DMS79 (cell line): ENCODE data around the gene RABGAP1L.

Experiments used
- DNase-seq: peaks from one replicate; lab custom pipeline; 2025; lab: John Stamatoyannopoulos, UW

Gene RABGAP1L

GRCh38 chr1:174964261-174964971 is 805.1 kb downstream of the RABGAP1L start:
- DNase-seq: peak; percentile 78

- DNase-seq: no peak
These were observed 805.6 kb downstream of the RABGAP1L start for GRCh38 chr1:174964972-174965361.

GRCh38 chr1:174965362-174966007 is 806.2 kb downstream of the RABGAP1L start:
- no peak for DNase-seq

GRCh38 chr1:174966008-174966572 is 806.8 kb downstream of the RABGAP1L start:
- no peak for DNase-seq

GRCh38 chr1:174967845-174968705 is 808.8 kb downstream of the RABGAP1L start:
- DNase-seq: no peak

- DNase-seq: no peak
These were observed 809.5 kb downstream of the RABGAP1L start for GRCh38 chr1:174968750-174969244.

- no peak for DNase-seq
These were observed 810.7 kb downstream of the RABGAP1L start for GRCh38 chr1:174969977-174970376.

GRCh38 chr1:174971466-174971865 is 812.1 kb downstream of the RABGAP1L start:
- DNase-seq: no peak

GRCh38 chr1:174971902-174972301 is 812.6 kb downstream of the RABGAP1L start:
- DNase-seq: no peak

- DNase-seq: no peak
These were observed 815.4 kb downstream of the RABGAP1L start for GRCh38 chr1:174974711-174975119.

GRCh38 chr1:174975764-174976163 is 816.4 kb downstream of the RABGAP1L start:
- DNase-seq: no peak

- no peak for DNase-seq
These were observed 817.3 kb downstream of the RABGAP1L start for GRCh38 chr1:174976436-174977108.

GRCh38 chr1:174982971-174983689 is 823.8 kb downstream of the RABGAP1L start:
- no peak for DNase-seq

- DNase-seq: no peak
These were observed 825.6 kb downstream of the RABGAP1L start for GRCh38 chr1:174984952-174985351.

- no peak for DNase-seq
These were observed 829.2 kb downstream of the RABGAP1L start for GRCh38 chr1:174988539-174988938.

GRCh38 chr1:174988986-174989385 is 829.7 kb downstream of the RABGAP1L start:
- DNase-seq: no peak

- DNase-seq: no peak
These were observed 830.4 kb downstream of the RABGAP1L start for GRCh38 chr1:174989536-174990220.

GRCh38 chr1:174990382-174990999 is 831.2 kb downstream of the RABGAP1L start:
- DNase-seq: peak; percentile 9

- no peak for DNase-seq
These were observed 832.2 kb downstream of the RABGAP1L start for GRCh38 chr1:174991473-174991872.

GRCh38 chr1:174995121-174995520 is 835.8 kb downstream of the RABGAP1L start:
- DNase-seq: no peak
